22Rv1 (cell line): ENCODE measurements around the gene ETS1.

Experiments used
- ZFX ChIP-seq: fragments of 450-650 bp; IDR thresholded peaks from 2 replicates; pipeline ENCODE4 v1.6.1; 2017; ENCODE audit warnings: antibody characterized with exemption, borderline replicate concordance
- TF ChIP-seq, protein P1 (sequence below): fragments of 450-650 bp; IDR thresholded peaks from 2 replicates; pipeline ENCODE4 v1.5.1; 2017; ENCODE audit warnings: mild to moderate bottlenecking

GRCh38 chr11:128519338-128519737 is 68.0 kb downstream of the ETS1 start:
- TF ChIP-seq, protein P1, sequence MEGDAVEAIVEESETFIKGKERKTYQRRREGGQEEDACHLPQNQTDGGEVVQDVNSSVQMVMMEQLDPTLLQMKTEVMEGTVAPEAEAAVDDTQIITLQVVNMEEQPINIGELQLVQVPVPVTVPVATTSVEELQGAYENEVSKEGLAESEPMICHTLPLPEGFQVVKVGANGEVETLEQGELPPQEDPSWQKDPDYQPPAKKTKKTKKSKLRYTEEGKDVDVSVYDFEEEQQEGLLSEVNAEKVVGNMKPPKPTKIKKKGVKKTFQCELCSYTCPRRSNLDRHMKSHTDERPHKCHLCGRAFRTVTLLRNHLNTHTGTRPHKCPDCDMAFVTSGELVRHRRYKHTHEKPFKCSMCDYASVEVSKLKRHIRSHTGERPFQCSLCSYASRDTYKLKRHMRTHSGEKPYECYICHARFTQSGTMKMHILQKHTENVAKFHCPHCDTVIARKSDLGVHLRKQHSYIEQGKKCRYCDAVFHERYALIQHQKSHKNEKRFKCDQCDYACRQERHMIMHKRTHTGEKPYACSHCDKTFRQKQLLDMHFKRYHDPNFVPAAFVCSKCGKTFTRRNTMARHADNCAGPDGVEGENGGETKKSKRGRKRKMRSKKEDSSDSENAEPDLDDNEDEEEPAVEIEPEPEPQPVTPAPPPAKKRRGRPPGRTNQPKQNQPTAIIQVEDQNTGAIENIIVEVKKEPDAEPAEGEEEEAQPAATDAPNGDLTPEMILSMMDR: no peak
- TF ChIP-seq ZFX: no peak
